Liver (tissue), 9 donors: ENCODE measurements around the gene ORC3. TPM values are rescaled to one million over a fixed set of nuclear protein-coding genes. Genes with fewer than 3 reads are reported as not detected.

ENCODE experiments used
- DNase-seq: peaks from one replicate; pipeline ENCODE4 v3.0.0-alpha.2; 2017; ENCODE audit warnings: low spot score
- H3K27ac ChIP-seq, 2 donors: one replicate each; pipeline ENCODE4 v1.7.0; 2013; ENCODE audit warnings: inconsistent platforms in 2 of 2, low read length in 2 of 2, control low read depth in 1 of 2, low read depth in 1 of 2, mild to moderate bottlenecking in 1 of 2
- H3K27me3 ChIP-seq, 4 donors: one replicate each; pipeline versions ENCODE4 v1.6.1 to v1.7.0; 2013; ENCODE audit warnings: low read length in 3 of 4, inconsistent platforms in 1 of 4, mild to moderate bottlenecking in 1 of 4, moderate library complexity in 1 of 4; ENCODE audit not compliant: control insufficient read depth in 4 of 4, insufficient read depth in 4 of 4
- H3K36me3 ChIP-seq, 4 donors: one replicate each; pipeline versions ENCODE4 v1.6.1 to v1.7.0; 2013; ENCODE audit warnings: low read length in 3 of 4, mild to moderate bottlenecking in 3 of 4, low read depth in 1 of 4, moderate library complexity in 1 of 4; ENCODE audit not compliant: control insufficient read depth in 4 of 4, insufficient read depth in 3 of 4
- H3K4me1 ChIP-seq, 4 donors: one replicate each; pipeline versions ENCODE4 v1.6.1 to v1.7.0; 2013; ENCODE audit warnings: low read length in 3 of 4, mild to moderate bottlenecking in 3 of 4, moderate library complexity in 1 of 4; ENCODE audit not compliant: control insufficient read depth in 4 of 4, insufficient read depth in 4 of 4
- H3K4me3 ChIP-seq, 3 donors: one replicate each; pipeline versions ENCODE4 v1.6.1 to v1.7.0; 2013; ENCODE audit warnings: low read length in 3 of 3, control low read depth in 1 of 3, low read depth in 1 of 3, mild to moderate bottlenecking in 1 of 3
- H3K9ac ChIP-seq, 2 donors: one replicate each; pipeline ENCODE4 v1.7.0; 2013; ENCODE audit warnings: low read length in 2 of 2, mild to moderate bottlenecking in 2 of 2, moderate library complexity in 2 of 2, control low read depth in 1 of 2, low read depth in 1 of 2
- H3K9me3 ChIP-seq, 4 donors: one replicate each; pipeline versions ENCODE4 v1.6.1 to v1.7.0; 2013; ENCODE audit warnings: low read length in 3 of 4; ENCODE audit not compliant: control insufficient read depth in 4 of 4
- EGR1 ChIP-seq, 2 donors: IDR thresholded peaks; 2 replicates each; pipeline ENCODE4 v1.6.1; 2016 to 2018; ENCODE audit warnings: antibody characterized with exemption in 2 of 2, low read depth in 2 of 2
- FOXA1 ChIP-seq: IDR thresholded peaks from 2 replicates; pipeline ENCODE4 v1.6.1; 2016; ENCODE audit warnings: antibody characterized with exemption
- FOXA2 ChIP-seq: IDR thresholded peaks from 2 replicates; pipeline ENCODE4 v1.6.1; 2016; ENCODE audit warnings: antibody characterized with exemption
- GABPA ChIP-seq, 2 donors: IDR thresholded peaks in 1 of 2; conservative IDR thresholded peaks in 1 of 2; 2 replicates each; pipeline ENCODE4 v1.6.1; 2016; ENCODE audit warnings: antibody characterized with exemption in 2 of 2, mild to moderate bottlenecking in 1 of 2, moderate library complexity in 1 of 2
- HNF4A ChIP-seq, 2 donors: conservative IDR thresholded peaks; 2 replicates each; pipeline ENCODE4 v1.6.1; 2016; ENCODE audit warnings: antibody characterized with exemption in 2 of 2, mild to moderate bottlenecking in 2 of 2
- JUND ChIP-seq, 2 donors: IDR thresholded peaks; 2 replicates each; pipeline ENCODE4 v1.6.1; 2016; ENCODE audit warnings: antibody characterized with exemption in 2 of 2
- NR2F2 ChIP-seq: IDR thresholded peaks from 2 replicates; pipeline ENCODE4 v1.6.1; 2016; ENCODE audit warnings: antibody characterized with exemption
- RAD21 ChIP-seq, 2 donors: IDR thresholded peaks; 2 replicates each; pipeline ENCODE4 v1.6.1; 2016; ENCODE audit warnings: antibody characterized with exemption in 2 of 2, mild to moderate bottlenecking in 2 of 2
- REST ChIP-seq: IDR thresholded peaks from 2 replicates; pipeline ENCODE4 v1.6.1; 2016; ENCODE audit warnings: antibody characterized with exemption, mild to moderate bottlenecking
- RXRA ChIP-seq, 2 donors: IDR thresholded peaks; 2 replicates each; pipeline ENCODE4 v1.6.1; 2017 to 2018; ENCODE audit warnings: antibody characterized with exemption in 2 of 2, mild to moderate bottlenecking in 1 of 2
- SP1 ChIP-seq: IDR thresholded peaks from 2 replicates; pipeline ENCODE4 v1.6.1; 2018; ENCODE audit warnings: antibody characterized with exemption, mild to moderate bottlenecking
- TAF1 ChIP-seq: conservative IDR thresholded peaks from 2 replicates; pipeline ENCODE4 v1.6.1; 2016; ENCODE audit warnings: antibody characterized with exemption, mild to moderate bottlenecking
- YY1 ChIP-seq: IDR thresholded peaks from 2 replicates; pipeline ENCODE4 v1.6.1; 2016; ENCODE audit warnings: antibody characterized with exemption, mild to moderate bottlenecking
- WGBS: extraction: QIAGEN DNeasy Blood & Tissue Kit; methylation state at CpG from one replicate; pipeline ENCODE4 v1.1.7; 2013; 5-methylcytosine and 5-hydroxymethylcytosine counted together
- polyA plus RNA-seq, 2 donors: library from polyadenylated mRNA; stranded (reverse) in 1 of 2; unstranded in 1 of 2; fragments of 200-250 nt in 1 of 2; fragments of >200 nt in 1 of 2; fragmentation: Nextera tagmentation in 1 of 2; extraction: Ambion mirVana in 1 of 2; gene quantifications; one replicate each; pipeline versions ENCODE4 v1.2.1 to v1.2.3, GENCODE V29; 2013 to 2015
- total RNA-seq, 2 donors: library from RNA; depleted of rRNA; stranded (reverse); fragments of >200 nt; gene quantifications; one replicate each; pipeline ENCODE4 v1.2.3, GENCODE V29; 2014
- TF ChIP-seq, protein P1 (sequence below): IDR thresholded peaks from 2 replicates; pipeline ENCODE4 v1.6.1; 2016; ENCODE audit warnings: antibody characterized with exemption
- TF ChIP-seq, protein P2 (sequence below): fragments of 150-350 bp; IDR thresholded peaks from 2 replicates; pipeline ENCODE4 v1.5.1; 2017; ENCODE audit warnings: improper control_type of control experiment, low read depth, low read length; ENCODE audit not compliant: missing input control
- donor health status: healthy.
- donor health status: healthy.
- donor health status: healthy.
- donor health status: healthy.
- donor health status: healthy.

The ORC3 gene
- total and polyA plus RNA-seq, 4 donors = 5.2 to 14.5 (median 10.5) TPM

DNA sequence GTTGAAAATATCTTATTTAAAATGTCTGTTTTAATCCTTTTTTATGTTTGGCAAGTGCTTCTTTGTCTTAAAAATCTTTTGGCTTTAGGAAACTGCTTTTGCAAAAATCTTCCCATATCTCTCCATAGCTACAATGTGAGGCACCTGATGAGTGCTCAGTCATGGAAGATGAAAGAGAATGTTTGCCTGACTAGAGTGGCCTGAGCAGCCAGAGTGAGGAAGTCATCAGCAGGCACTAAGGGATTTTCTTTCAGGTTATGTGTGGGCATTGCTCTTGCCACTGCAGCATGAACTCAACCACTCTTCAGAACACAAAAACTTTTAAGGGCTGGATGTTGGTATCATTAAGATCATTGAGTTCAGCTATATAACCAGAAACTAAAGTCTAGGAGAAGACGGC, 64.2 kb downstream of the ORC3 start:
- Histone ChIP-seq H3K9ac (no peak overlapping the region), H3K27me3 (no peaks in the 10 kb centered on the region), H3K27ac (no peak overlapping the region), H3K36me3 (peaks cover 0 to 6% (median 4%) of the 10 kb centered on the region in 4 donors), H3K9me3 (no peaks in the 10 kb centered on the region), H3K4me3 (no peak overlapping the region), H3K4me1 (no peaks in the 10 kb centered on the region)
- DNase-seq = no peak
- WGBS = 92% methylated on average over 1 of the region's 1 CpG
- no peak for TF ChIP-seq RAD21 (IDR thresholded peaks at IDR 0.05)
- no peak for TF ChIP-seq NR2F2
- TF ChIP-seq, protein P1, sequence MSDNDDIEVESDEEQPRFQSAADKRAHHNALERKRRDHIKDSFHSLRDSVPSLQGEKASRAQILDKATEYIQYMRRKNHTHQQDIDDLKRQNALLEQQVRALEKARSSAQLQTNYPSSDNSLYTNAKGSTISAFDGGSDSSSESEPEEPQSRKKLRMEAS = no peak
- no peak for TF ChIP-seq REST
- no peak for TF ChIP-seq RXRA (IDR thresholded peaks at IDR 0.05)
- TF ChIP-seq EGR1 (IDR thresholded peaks at IDR 0.05; ENCODE audit: low read depth in 2 of 2) = no peak
- no peak for TF ChIP-seq SP1
- no peak for TF ChIP-seq YY1
- no peak for TF ChIP-seq HNF4A (conservative IDR thresholded peaks at IDR 0.05)

GRCh38 chr6:87654875-87655454, 65.0 kb downstream of the ORC3 start:
- no peak for TF ChIP-seq FOXA2
- no peak for TF ChIP-seq SP1
- TF ChIP-seq TAF1 = no peak
- Histone ChIP-seq H3K27me3 (no peaks in the 10 kb centered on the region), H3K4me3 (no peak overlapping the region), H3K9ac (no peak overlapping the region), H3K9me3 (no peaks in the 10 kb centered on the region), H3K4me1 (peaks cover 0 to 2% (median 0%) of the 10 kb centered on the region in 4 donors), H3K27ac (no peak overlapping the region), H3K36me3 (peaks cover 0 to 6% (median 4%) of the 10 kb centered on the region in 4 donors)
- WGBS = 83% methylated on average over 2 of the region's 2 CpGs
- DNase-seq = no peak

DNA sequence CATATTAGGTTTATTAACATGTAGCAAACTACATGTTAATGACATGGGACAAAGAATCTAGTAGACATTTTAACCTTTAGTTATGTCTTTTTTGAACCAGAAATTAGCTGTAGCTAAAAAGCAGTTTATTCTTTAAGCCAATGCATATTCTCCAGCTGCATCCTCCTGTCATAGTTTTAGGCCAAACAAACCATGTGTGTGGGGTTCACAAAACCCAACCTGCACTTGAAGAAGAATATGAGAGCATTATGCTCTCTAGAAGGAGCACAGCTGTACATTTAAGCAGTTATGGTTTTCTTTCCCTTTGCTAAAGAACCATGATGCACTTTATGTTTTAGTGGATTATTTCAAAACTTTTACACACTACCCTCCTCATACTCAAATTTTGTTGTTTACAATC, 65.9 kb downstream of the ORC3 start:
- Histone ChIP-seq H3K9me3 (no peaks in the 10 kb centered on the region), H3K9ac (no peak overlapping the region), H3K36me3 (peaks cover 0 to 6% (median 4%) of the 10 kb centered on the region in 4 donors), H3K27me3 (no peaks in the 10 kb centered on the region), H3K27ac (no peak overlapping the region), H3K4me3 (no peak overlapping the region), H3K4me1 (peaks cover 0 to 2% (median 0%) of the 10 kb centered on the region in 4 donors)
- TF ChIP-seq REST (no peak), FOXA2 (no peak), FOXA1 (no peak), RXRA (IDR thresholded peaks at IDR 0.05) (no peak), JUND (IDR thresholded peaks at IDR 0.05) (no peak), RAD21 (IDR thresholded peaks at IDR 0.05) (no peak), GABPA (IDR thresholded peaks at IDR 0.05 in 1 of 2, conservative IDR thresholded peaks at IDR 0.05 in 1 of 2) (no peak)
- TF ChIP-seq, protein P2, sequence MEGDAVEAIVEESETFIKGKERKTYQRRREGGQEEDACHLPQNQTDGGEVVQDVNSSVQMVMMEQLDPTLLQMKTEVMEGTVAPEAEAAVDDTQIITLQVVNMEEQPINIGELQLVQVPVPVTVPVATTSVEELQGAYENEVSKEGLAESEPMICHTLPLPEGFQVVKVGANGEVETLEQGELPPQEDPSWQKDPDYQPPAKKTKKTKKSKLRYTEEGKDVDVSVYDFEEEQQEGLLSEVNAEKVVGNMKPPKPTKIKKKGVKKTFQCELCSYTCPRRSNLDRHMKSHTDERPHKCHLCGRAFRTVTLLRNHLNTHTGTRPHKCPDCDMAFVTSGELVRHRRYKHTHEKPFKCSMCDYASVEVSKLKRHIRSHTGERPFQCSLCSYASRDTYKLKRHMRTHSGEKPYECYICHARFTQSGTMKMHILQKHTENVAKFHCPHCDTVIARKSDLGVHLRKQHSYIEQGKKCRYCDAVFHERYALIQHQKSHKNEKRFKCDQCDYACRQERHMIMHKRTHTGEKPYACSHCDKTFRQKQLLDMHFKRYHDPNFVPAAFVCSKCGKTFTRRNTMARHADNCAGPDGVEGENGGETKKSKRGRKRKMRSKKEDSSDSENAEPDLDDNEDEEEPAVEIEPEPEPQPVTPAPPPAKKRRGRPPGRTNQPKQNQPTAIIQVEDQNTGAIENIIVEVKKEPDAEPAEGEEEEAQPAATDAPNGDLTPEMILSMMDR = no peak
- TF ChIP-seq, protein P1 = no peak
- no peak for DNase-seq
